ENCODE measurements around the gene RPP25. TPM values are rescaled to one million over a fixed set of nuclear protein-coding genes. Genes with fewer than 3 reads are reported as not detected.

Gene RPP25
- total and polyA plus RNA-seq, 2 of the 13 experiments (the other 11 are each of a cell fraction or from before 2014, with no cell fraction given): 0.05 to 0.11 TPM

DNA sequence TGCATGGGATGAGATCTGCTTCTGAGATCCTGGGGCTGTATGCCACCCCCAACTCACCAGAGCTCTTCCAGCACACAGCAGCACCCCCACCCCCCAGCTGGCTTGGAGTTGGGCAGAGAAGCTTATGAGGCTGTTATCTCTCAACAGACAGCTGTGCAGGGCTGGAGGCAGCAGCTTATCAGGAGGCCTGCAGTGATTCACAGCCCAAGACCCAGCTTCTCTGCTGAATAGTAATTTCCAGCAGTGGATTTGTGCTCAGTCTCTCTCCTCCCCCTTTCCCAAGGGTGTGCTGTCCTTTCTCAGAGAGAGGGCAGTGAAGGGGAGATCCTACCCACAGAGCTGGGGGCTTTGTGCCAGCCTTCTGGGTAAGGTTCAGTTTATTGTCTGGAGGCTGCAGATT is 2.1 kb downstream of the RPP25 start:
- H3K4me3 ChIP-seq (replicated peaks in 1 of 3; ENCODE audit: insufficient read depth in 1 of 3, low read depth in 2 of 3, low read length in 3 of 3): no peak overlapping the region
- ChIA-PET POLR2A (no interaction called here), CTCF (ENCODE audit: low intra/inter-chr PET ratio, low total read pairs) (no interaction called here)
- H3K4me2 ChIP-seq (ENCODE audit: low read depth, low read length): no peak overlapping the region
- H2AFZ ChIP-seq (ENCODE audit: low read length): no peak overlapping the region
- FAIRE-seq: no peak
- H3K36me3 ChIP-seq (replicated peaks in 1 of 2; ENCODE audit: control insufficient read depth in 1 of 2, insufficient read depth in 2 of 2, low read length in 2 of 2): no peaks in the 10 kb centered on the region
- BruUV-seq (replicated peaks): no TSS peak
- in situ Hi-C loops (cut with HindIII; ENCODE audit: extremely low pct_ligation_motif_present, low pct_unique_long_range_greater_than_20kb) (loop anchor here (10.0 kb wide), 2 partner anchors 180 to 320 kb away; no protein-coding TSS in a partner anchor), intact Hi-C loops (cut with micrococcal nuclease; ENCODE audit: unreplicated experiment) (loop anchor here (5.0 kb wide), 1 partner anchor 47 kb away; the partner anchor contains the start of gene FAM219B)
- no peak for ATAC-seq
- peaks cover 18% of the 10 kb centered on the region for H3K4me1 ChIP-seq (ENCODE audit: insufficient read depth, low read length)
- H3K27me3 ChIP-seq (ENCODE audit: control insufficient read depth in 1 of 2, insufficient read depth in 2 of 2, low read length in 2 of 2): peaks cover 2 to 43% of the 10 kb centered on the region in 2 experiments; a peak in 3 of 5 replicates
- no peaks in the 10 kb centered on the region for H4K20me1 ChIP-seq (ENCODE audit: insufficient read depth, low read length)
- no peak for TF ChIP-seq ZNF782 (CRISPR knock-in tag; IDR thresholded peaks at IDR 0.05; ENCODE audit: borderline replicate concordance)
- TF ChIP-seq MAF1 (CRISPR knock-in tag; IDR thresholded peaks at IDR 0.05; ENCODE audit: borderline replicate concordance): no peak
- TF ChIP-seq ZKSCAN8 (CRISPR knock-in tag; IDR thresholded peaks at IDR 0.05; ENCODE audit: borderline replicate concordance): no peak
- TF ChIP-seq, protein P1, sequence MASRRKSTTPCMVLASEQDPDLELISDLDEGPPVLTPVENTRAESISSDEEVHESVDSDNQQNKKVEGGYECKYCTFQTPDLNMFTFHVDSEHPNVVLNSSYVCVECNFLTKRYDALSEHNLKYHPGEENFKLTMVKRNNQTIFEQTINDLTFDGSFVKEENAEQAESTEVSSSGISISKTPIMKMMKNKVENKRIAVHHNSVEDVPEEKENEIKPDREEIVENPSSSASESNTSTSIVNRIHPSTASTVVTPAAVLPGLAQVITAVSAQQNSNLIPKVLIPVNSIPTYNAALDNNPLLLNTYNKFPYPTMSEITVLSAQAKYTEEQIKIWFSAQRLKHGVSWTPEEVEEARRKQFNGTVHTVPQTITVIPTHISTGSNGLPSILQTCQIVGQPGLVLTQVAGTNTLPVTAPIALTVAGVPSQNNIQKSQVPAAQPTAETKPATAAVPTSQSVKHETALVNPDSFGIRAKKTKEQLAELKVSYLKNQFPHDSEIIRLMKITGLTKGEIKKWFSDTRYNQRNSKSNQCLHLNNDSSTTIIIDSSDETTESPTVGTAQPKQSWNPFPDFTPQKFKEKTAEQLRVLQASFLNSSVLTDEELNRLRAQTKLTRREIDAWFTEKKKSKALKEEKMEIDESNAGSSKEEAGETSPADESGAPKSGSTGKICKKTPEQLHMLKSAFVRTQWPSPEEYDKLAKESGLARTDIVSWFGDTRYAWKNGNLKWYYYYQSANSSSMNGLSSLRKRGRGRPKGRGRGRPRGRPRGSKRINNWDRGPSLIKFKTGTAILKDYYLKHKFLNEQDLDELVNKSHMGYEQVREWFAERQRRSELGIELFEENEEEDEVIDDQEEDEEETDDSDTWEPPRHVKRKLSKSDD (CRISPR knock-in tag; IDR thresholded peaks at IDR 0.05; ENCODE audit: low read depth): no peak
- no peak for TF ChIP-seq PCBP2 (optimal IDR thresholded peaks at IDR 0.05; ENCODE audit: low read depth, low read length, poor library complexity, severe bottlenecking)
- no peak for TF ChIP-seq ESRRA (CRISPR knock-in tag; IDR thresholded peaks at IDR 0.05; ENCODE audit: low read depth)
- no peak for TF ChIP-seq ZNF17 (CRISPR knock-in tag; IDR thresholded peaks at IDR 0.05)
- no peak for TF ChIP-seq ZNF616 (CRISPR knock-in tag; IDR thresholded peaks at IDR 0.05; ENCODE audit: low read depth)
- H3K9me3 ChIP-seq (ENCODE audit: low read length): no peaks in the 10 kb centered on the region
- no peaks in the 10 kb centered on the region for H3K79me2 ChIP-seq (ENCODE audit: insufficient read depth, low read length)
- DNase-seq (ENCODE audit: low spot score): no peak
- H3K9ac ChIP-seq (ENCODE audit: insufficient read depth, low read depth, low read length): no peak overlapping the region
- no peak overlapping the region for H3K27ac ChIP-seq (ENCODE audit: extremely low read length, insufficient read depth, low read length)

All from HepG2 (cell line).